ENCODE measurements around the gene PRR16.

GRCh38 chr5:120730214-120730613 is 266.1 kb downstream of the PRR16 start:
- TF ChIP-seq EP300 (IDR thresholded peaks at IDR 0.05) (no peak), CTCF (IDR thresholded peaks at IDR 0.05) (no peak)
